Keratinocyte (primary cell): Measurements from ENCODE around the gene TNNT3.

Source experiments
- EZH2 ChIP-seq: IDR thresholded peaks from one replicate; pipeline ENCODE4 v1.6.1; 2012; ENCODE audit warnings: inconsistent platforms, mild to moderate bottlenecking, low read length, moderate library complexity
- TF ChIP-seq, protein P1 (sequence below), 3 experiments: IDR thresholded peaks in 1 of 3; conservative IDR thresholded peaks in 1 of 3; optimal IDR thresholded peaks in 1 of 3; 2 replicates in 2 of 3; 3 replicates in 1 of 3; pipeline versions ENCODE3 to v1.5.1; 2011; ENCODE audit warnings: low read length in 3 of 3, mild to moderate bottlenecking in 3 of 3, moderate library complexity in 2 of 3, control low read depth in 1 of 3, inconsistent platforms in 1 of 3; ENCODE audit not compliant: insufficient read depth in 2 of 3; ENCODE audit errors: extremely low read depth in 1 of 3

GRCh38 chr11:1929621-1930461 is 10.3 kb downstream of the TNNT3 start:
- TF ChIP-seq, protein P1, sequence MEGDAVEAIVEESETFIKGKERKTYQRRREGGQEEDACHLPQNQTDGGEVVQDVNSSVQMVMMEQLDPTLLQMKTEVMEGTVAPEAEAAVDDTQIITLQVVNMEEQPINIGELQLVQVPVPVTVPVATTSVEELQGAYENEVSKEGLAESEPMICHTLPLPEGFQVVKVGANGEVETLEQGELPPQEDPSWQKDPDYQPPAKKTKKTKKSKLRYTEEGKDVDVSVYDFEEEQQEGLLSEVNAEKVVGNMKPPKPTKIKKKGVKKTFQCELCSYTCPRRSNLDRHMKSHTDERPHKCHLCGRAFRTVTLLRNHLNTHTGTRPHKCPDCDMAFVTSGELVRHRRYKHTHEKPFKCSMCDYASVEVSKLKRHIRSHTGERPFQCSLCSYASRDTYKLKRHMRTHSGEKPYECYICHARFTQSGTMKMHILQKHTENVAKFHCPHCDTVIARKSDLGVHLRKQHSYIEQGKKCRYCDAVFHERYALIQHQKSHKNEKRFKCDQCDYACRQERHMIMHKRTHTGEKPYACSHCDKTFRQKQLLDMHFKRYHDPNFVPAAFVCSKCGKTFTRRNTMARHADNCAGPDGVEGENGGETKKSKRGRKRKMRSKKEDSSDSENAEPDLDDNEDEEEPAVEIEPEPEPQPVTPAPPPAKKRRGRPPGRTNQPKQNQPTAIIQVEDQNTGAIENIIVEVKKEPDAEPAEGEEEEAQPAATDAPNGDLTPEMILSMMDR (optimal IDR thresholded peaks at IDR 0.05 in 1 of 3, IDR thresholded peaks at IDR 0.05 in 1 of 3, conservative IDR thresholded peaks at IDR 0.05 in 1 of 3; ENCODE audit: extremely low read depth in 1 of 3, insufficient read depth in 2 of 3, low read length in 3 of 3) = no peak
- no peak for TF ChIP-seq EZH2
